CD4-positive, alpha-beta T cell treated with Interleukin-15 for 4 hours (primary cell): ENCODE measurements around the gene MPRIP.
"Not testable (repeated sequence)": the region's sequence is repeated elsewhere in the genome, so short reads cannot be mapped to it uniquely, and the experiment has no call there.

Experiments used
- DNase-seq: peaks from one replicate; pipeline ENCODE4 v3.0.0-alpha.2; 2020; ENCODE audit warnings: low spot score

MPRIP gene

GRCh38 chr17:17127730-17128291 is 85.6 kb downstream of the MPRIP start:
- DNase-seq: no peak

DNA sequence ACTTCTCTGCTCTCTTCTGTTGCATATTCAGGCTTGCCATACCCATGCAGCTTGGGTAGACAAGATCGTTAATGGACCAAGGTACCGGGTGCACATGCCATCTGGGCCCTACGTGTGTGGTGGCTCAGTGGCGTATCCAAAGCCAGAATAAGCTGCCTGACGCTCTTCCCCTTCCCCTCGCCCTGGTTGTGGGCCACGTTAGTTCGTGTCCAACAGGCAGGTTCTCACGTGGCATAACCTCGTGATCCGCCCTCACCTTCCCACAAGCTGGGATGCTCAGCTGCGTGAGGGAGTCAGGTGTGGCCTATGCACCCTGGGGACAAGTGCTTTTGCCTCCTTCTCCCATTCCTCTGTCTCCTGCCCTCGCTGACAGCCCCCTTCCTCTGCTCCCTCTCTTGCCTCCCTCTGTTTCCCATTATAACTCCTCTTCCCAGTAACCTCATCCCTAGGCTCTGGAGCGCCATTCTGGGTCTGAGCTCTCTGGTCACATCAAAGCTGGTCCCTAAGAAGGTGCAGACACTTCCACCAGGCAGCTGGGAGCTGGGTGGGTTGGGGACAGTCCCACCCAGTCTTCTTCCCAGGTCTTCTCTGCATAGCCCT is 86.3 kb downstream of the MPRIP start:
- DNase-seq: no peak

- no peak for DNase-seq
Observed at GRCh38 chr17:17129466-17129865, 87.2 kb downstream of the MPRIP start.

- DNase-seq: no peak
Observed at GRCh38 chr17:17130077-17130844, 88.0 kb downstream of the MPRIP start.

DNA sequence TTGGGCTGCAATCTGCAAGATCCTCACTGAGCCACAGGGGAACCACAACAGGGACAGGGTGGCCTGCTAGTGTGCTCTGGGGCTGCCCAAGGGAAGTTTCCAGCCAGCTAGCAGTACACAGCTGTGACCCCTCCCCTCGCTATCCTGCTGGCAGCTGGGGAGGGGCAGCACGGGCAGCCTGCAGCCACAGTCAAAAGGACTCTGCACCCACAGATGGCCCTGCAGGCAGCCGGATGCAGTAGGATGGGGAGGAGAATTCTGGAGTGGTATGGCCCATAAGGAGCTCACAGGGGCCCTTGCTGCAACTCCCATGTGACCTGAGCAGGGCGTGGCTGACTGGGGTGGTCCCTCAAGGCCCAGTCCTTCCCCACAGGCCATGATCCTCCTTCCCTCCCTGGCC is 89.6 kb downstream of the MPRIP start:
- DNase-seq: no peak

- DNase-seq: no peak
Observed at GRCh38 chr17:17132746-17133145, 90.5 kb downstream of the MPRIP start.

DNA sequence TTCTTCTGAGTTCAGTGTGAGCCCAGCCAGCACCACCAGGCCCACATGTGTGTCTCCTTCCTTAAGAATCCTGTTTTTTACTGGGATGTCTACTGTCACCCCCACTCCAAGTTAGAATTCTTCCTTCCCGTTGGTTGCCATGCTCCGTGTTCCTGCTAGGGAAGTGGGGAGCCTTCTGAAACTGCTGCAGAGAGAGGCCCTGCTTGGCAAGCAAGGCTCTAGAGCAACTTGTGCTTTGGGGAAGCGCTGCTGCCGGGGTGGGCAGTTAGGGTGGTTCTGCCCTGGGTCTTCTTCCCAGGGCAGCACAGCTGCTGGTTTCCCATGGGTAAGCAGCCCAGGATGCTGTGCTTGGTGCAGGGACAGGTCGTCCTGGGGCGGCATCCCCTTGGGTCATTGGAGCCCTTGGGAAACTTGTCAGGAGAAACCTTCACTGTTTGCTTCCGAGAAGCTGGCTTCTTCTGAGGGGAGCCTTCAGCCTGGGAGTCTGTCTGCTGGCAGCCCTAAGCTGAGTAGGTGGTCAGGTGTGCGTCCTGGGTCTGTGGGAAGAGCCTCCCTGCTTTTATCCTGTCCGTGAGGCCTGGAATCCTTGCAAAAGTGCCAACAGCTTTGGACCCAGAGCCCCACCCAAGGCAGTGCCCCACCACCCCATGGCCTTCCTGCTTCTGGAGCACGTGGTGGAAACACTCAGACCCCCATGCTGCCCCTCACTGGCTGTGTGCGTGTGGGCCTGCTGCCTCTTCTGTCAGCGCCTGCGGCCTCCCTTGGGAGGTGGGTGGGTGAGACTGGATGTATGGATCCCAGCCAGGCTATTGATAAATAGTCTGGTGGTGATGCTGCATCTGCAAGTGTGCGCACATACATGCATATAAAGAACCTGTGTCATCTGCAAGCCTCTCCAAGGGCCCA is 92.0 kb downstream of the MPRIP start:
- no peak for DNase-seq

DNA sequence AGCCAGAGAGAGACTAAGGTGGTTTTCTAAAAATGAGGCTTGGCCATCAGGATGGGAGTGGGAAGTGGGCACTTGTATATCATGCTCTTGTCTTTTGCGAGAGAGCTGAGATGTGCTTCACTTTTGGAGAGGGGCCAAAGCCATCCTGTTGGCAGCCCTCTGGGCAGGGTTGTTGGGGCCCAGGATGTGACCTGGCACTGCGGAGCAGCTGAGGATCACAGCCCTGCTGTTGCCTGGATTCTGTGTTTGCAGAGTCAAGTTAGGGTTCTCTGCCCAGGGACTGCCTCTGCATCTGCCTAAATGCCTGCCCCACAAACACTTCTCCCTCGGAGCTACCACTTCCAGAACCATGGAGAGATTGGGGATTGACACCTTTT is 92.7 kb downstream of the MPRIP start:
- DNase-seq: no peak

DNA sequence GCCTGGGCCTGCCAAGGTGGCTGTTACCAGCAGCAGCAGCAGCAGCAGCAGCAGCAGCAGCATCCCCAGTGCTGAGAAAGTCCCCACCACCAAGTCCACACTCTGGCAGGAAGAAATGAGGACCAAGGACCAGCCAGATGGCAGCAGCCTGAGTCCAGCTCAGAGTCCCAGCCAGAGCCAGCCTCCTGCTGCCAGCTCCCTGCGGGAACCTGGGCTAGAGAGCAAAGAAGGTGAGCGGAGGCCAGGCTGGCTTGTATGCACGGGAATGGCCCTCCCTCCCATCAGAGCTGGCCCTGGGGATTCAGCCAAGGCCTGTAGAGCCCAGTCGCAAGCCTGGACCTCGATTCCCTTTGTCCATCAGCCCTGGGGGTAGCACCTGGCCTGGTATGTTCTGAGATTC is 94.0 kb downstream of the MPRIP start:
- DNase-seq: not testable (repeated sequence)

GRCh38 chr17:17137731-17138585 is 95.7 kb downstream of the MPRIP start:
- DNase-seq: no peak

- DNase-seq: no peak
Observed at GRCh38 chr17:17139972-17140589, 97.8 kb downstream of the MPRIP start.

- no peak for DNase-seq
Observed at GRCh38 chr17:17140590-17140980, 98.3 kb downstream of the MPRIP start.

DNA sequence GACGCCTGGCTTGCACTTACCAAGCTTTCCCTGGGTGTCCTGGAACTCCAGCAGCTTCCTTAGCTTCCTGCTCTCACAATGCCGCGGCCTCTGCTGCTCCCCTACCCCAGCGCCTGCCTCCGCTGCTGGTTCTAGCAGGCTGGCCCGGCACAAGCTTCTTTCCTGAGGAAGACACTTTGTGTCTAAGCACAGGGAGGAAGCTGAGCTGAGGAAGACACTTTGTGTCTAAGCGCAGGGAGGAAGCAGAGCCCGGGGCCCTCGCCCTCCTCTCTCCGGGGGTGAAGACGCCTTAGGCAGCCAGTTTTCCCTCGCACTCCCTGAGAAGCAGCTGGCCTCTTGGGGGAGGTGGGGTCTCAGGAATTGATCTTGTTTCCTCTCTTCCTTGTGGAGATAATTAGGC is 99.0 kb downstream of the MPRIP start:
- DNase-seq: no peak

GRCh38 chr17:17141860-17142552 is 99.7 kb downstream of the MPRIP start:
- peak; percentile 51 for DNase-seq

DNA sequence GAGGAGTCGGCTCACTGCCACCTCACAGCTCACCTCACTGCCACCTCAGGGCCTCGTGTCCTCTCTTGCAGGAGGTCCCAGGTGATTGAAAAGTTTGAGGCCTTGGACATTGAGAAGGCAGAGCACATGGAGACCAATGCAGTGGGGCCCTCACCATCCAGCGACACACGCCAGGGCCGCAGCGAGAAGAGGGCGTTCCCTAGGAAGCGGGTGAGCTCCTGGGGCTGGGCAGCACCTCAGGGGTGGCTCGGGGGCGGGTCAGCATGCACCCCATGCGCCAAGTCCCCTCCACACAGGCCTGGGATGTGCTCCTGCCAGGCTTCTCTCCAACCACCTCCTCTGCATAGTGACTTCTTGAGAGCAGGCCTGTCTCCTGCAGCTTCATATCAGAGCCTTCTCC is 100.3 kb downstream of the MPRIP start:
- no peak for DNase-seq

- DNase-seq: no peak
Observed at GRCh38 chr17:17143501-17143900, 101.2 kb downstream of the MPRIP start.

- DNase-seq: no peak
Observed at GRCh38 chr17:17144061-17144460, 101.8 kb downstream of the MPRIP start.

GRCh38 chr17:17144916-17145665 is 102.8 kb downstream of the MPRIP start:
- no peak for DNase-seq

DNA sequence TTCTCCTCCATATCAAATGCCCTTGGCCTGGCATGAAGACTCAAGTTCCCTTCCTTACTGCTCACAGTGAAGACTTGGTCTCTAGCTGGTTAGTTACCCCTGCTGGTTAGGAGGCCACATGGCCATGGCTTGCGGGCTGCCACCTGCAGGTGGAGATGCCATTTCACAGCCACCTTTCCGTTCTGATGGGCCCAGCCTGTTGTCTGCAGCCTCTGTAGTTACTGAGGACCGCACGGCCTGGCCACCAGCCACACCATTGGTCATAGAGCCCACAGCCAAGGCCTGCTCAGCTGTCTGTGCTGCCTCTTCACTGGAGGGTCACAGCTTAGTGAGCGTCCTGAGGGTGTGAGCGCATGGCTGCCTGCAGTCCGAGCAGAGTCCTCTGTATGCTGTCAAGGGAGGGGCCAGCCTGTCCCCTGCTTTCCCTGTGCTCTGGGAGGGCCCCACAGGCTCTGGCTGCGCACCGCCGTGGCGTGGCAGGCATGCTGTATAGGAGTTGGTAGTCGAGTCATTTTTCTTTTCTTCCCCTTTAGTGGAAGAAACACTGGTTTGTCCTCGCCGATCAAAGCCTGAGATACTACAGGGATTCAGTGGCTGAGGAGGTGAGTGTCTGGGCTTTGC is 104.6 kb downstream of the MPRIP start:
- DNase-seq: peak; percentile 26
